Esophagus (tissue), 2 donors: ENCODE measurements around the gene SUPT7L. TPM values are rescaled to one million over a fixed set of nuclear protein-coding genes. Genes with fewer than 3 reads are reported as not detected.

Experiments
- H3K27ac ChIP-seq, 2 donors: one replicate each; pipeline ENCODE4 v1.5.1; 2013; ENCODE audit warnings: low read depth in 2 of 2, mild to moderate bottlenecking in 2 of 2, inconsistent platforms in 1 of 2, low read length in 1 of 2, moderate library complexity in 1 of 2
- H3K27me3 ChIP-seq, 2 donors: one replicate each; pipeline ENCODE4 v1.6.1; 2013; ENCODE audit warnings: low read length in 2 of 2, control low read depth in 1 of 2, mild to moderate bottlenecking in 1 of 2; ENCODE audit not compliant: insufficient read depth in 2 of 2, control insufficient read depth in 1 of 2
- H3K36me3 ChIP-seq, 2 donors: one replicate each; pipeline ENCODE4 v1.6.1; 2013; ENCODE audit warnings: low read length in 1 of 2; ENCODE audit not compliant: control insufficient read depth in 2 of 2, insufficient read depth in 2 of 2
- H3K4me1 ChIP-seq, 2 donors: one replicate each; pipeline ENCODE4 v1.6.1; 2013; ENCODE audit warnings: low read length in 1 of 2; ENCODE audit not compliant: control insufficient read depth in 2 of 2, insufficient read depth in 2 of 2
- H3K4me3 ChIP-seq, 2 donors: one replicate each; pipeline ENCODE4 v1.5.1; 2013; ENCODE audit warnings: low read length in 2 of 2, mild to moderate bottlenecking in 2 of 2, low read depth in 1 of 2, moderate library complexity in 1 of 2
- H3K9me3 ChIP-seq, 2 donors: one replicate each; pipeline ENCODE4 v1.6.1; 2013; ENCODE audit warnings: mild to moderate bottlenecking in 2 of 2, low read depth in 1 of 2, low read length in 1 of 2, moderate library complexity in 1 of 2; ENCODE audit not compliant: control insufficient read depth in 2 of 2, insufficient read depth in 1 of 2
- WGBS, 2 donors: extraction: QIAGEN DNeasy Blood & Tissue Kit; methylation state at CpG; one replicate each; pipeline ENCODE4 v1.1.7; 2013; 5-methylcytosine and 5-hydroxymethylcytosine counted together
- polyA plus RNA-seq, 2 donors: library from polyadenylated mRNA; stranded (reverse); fragments of 200-250 nt; gene quantifications; one replicate each; pipeline ENCODE4 v1.2.3, GENCODE V29; 2013
- donor health status: healthy with polysubstance abuse.
- donor health status: Bipolar disorder and iron deficiency.

Gene SUPT7L
- polyA plus RNA-seq, 2 donors: 16.6 to 22.8 TPM

- peak overlapping the region in 1 of 2 donors; percentile 35 for H3K27ac ChIP-seq
Measured at GRCh38 chr2:27708257-27708654, 44.8 kb upstream of the SUPT7L start.

GRCh38 chr2:27707462-27708256, 44.2 kb upstream of the SUPT7L start:
- Histone ChIP-seq H3K36me3 (no peaks in the 10 kb centered on the region), H3K27ac (peak overlapping the region; percentile 24 to 35), H3K9me3 (no peaks in the 10 kb centered on the region), H3K4me3 (no peak overlapping the region), H3K27me3 (no peaks in the 10 kb centered on the region), H3K4me1 (peaks cover 2 to 4% of the 10 kb centered on the region in 2 donors)
- 78 to 84% methylated on average over 9 of the region's 9 CpGs for WGBS, 2 donors

More at GRCh38 chr2:27708257-27708654, 44.8 kb upstream of the SUPT7L start:
- Histone ChIP-seq H3K4me3 (no peak overlapping the region), H3K4me1 (peaks cover 2 to 4% of the 10 kb centered on the region in 2 donors), H3K9me3 (no peaks in the 10 kb centered on the region), H3K27me3 (no peaks in the 10 kb centered on the region), H3K36me3 (no peaks in the 10 kb centered on the region)
- WGBS, 2 donors: 90 to 91% methylated on average over 7 of the region's 7 CpGs

- Histone ChIP-seq H3K4me3 (no peak overlapping the region), H3K9me3 (no peaks in the 10 kb centered on the region), H3K4me1 (peaks cover 0 to 4% of the 10 kb centered on the region in 2 donors), H3K27ac (peak overlapping the region; percentile 96 to 99), H3K27me3 (no peaks in the 10 kb centered on the region), H3K36me3 (no peaks in the 10 kb centered on the region)
- WGBS, 2 donors: 20 to 23% methylated on average over 4 of the region's 4 CpGs
Measured at GRCh38 chr2:27705851-27706622, 42.6 kb upstream of the SUPT7L start.

- no peaks in the 10 kb centered on the region for H3K27me3 ChIP-seq
- 77 to 79% methylated on average over 5 of the region's 5 CpGs for WGBS, 2 donors
- H3K4me1 ChIP-seq: peaks cover 0 to 4% of the 10 kb centered on the region in 2 donors
- H3K4me3 ChIP-seq: no peak overlapping the region
- H3K36me3 ChIP-seq: no peaks in the 10 kb centered on the region
- no peaks in the 10 kb centered on the region for H3K9me3 ChIP-seq
- H3K27ac ChIP-seq: peak overlapping the region in 1 of 2 donors; percentile 22
Measured at GRCh38 chr2:27704342-27704876, 41.0 kb upstream of the SUPT7L start.

- WGBS, 2 donors: 27 to 29% methylated on average over 9 of the region's 9 CpGs
- no peaks in the 10 kb centered on the region for H3K27me3 ChIP-seq
- no peaks in the 10 kb centered on the region for H3K36me3 ChIP-seq
- H3K27ac ChIP-seq: no peak overlapping the region
- H3K4me1 ChIP-seq: peaks cover 0 to 4% of the 10 kb centered on the region in 2 donors
- no peaks in the 10 kb centered on the region for H3K9me3 ChIP-seq
- H3K4me3 ChIP-seq: no peak overlapping the region
Measured at GRCh38 chr2:27703638-27704341, 40.4 kb upstream of the SUPT7L start.

- Histone ChIP-seq H3K27ac (no peak overlapping the region), H3K27me3 (no peaks in the 10 kb centered on the region), H3K4me1 (peaks cover 0 to 4% of the 10 kb centered on the region in 2 donors), H3K9me3 (no peaks in the 10 kb centered on the region), H3K4me3 (no peak overlapping the region), H3K36me3 (no peaks in the 10 kb centered on the region)
- WGBS, 2 donors: 84 to 85% methylated on average over 1 of the region's 1 CpG
Measured at GRCh38 chr2:27702302-27702701, 38.9 kb upstream of the SUPT7L start.

GRCh38 chr2:27701676-27702075, 38.3 kb upstream of the SUPT7L start:
- no peak overlapping the region for H3K4me3 ChIP-seq
- WGBS, 2 donors: 31 to 38% methylated on average over 5 of the region's 5 CpGs
- H3K27ac ChIP-seq: peak overlapping the region in 1 of 2 donors; percentile 7
- no peaks in the 10 kb centered on the region for H3K27me3 ChIP-seq
- peaks cover 0 to 2% of the 10 kb centered on the region in 2 donors for H3K4me1 ChIP-seq
- no peaks in the 10 kb centered on the region for H3K36me3 ChIP-seq
- no peaks in the 10 kb centered on the region for H3K9me3 ChIP-seq

- 75 to 78% methylated on average over 1 of the region's 1 CpG for WGBS, 2 donors
- no peaks in the 10 kb centered on the region for H3K4me1 ChIP-seq
- peaks cover 0 to 4% of the 10 kb centered on the region in 2 donors for H3K36me3 ChIP-seq
- H3K9me3 ChIP-seq: no peaks in the 10 kb centered on the region
- H3K4me3 ChIP-seq: no peak overlapping the region
- no peak overlapping the region for H3K27ac ChIP-seq
- no peaks in the 10 kb centered on the region for H3K27me3 ChIP-seq
Measured at GRCh38 chr2:27697660-27698059, 34.2 kb upstream of the SUPT7L start.

- Histone ChIP-seq H3K4me1 (peaks cover 0 to 2% of the 10 kb centered on the region in 2 donors), H3K9me3 (no peaks in the 10 kb centered on the region), H3K27ac (no peak overlapping the region), H3K27me3 (no peaks in the 10 kb centered on the region), H3K36me3 (peaks cover 3 to 5% of the 10 kb centered on the region in 2 donors), H3K4me3 (no peak overlapping the region)
Measured at GRCh38 chr2:27690052-27690451, 26.6 kb upstream of the SUPT7L start.
